Ovary (tissue), 9 donors: ENCODE data around the gene DGKI. TPM values are rescaled to one million over a fixed set of nuclear protein-coding genes. Genes with fewer than 3 reads are reported as not detected.

Experiments used
- DNase-seq, 5 donors: peaks; one replicate each; pipeline ENCODE4 v3.0.0-alpha.2; 2019 to 2020
- H3K27ac ChIP-seq, 2 donors: fragments of 200-600 bp; one replicate each; pipeline versions ENCODE4 v1.5.1 to v1.8.0; 2019 to 2022
- H3K27me3 ChIP-seq: fragments of 200-600 bp; one replicate; pipeline ENCODE4 v1.8.0; 2022
- H3K36me3 ChIP-seq: fragments of 200-600 bp; sonication (generic); one replicate; pipeline ENCODE4 v1.5.1; 2019
- H3K4me1 ChIP-seq: one replicate; pipeline ENCODE4 v1.8.1; 2013; ENCODE audit warnings: mild to moderate bottlenecking, moderate library complexity; ENCODE audit not compliant: insufficient read depth
- H3K4me3 ChIP-seq: fragments of 200-600 bp; sonication (generic); one replicate; pipeline ENCODE4 v1.5.1; 2017
- H3K9me3 ChIP-seq, 2 donors: fragments of 200-600 bp in 1 of 2; sonication (generic) in 1 of 2; one replicate each; pipeline versions ENCODE4 v1.5.1 to v1.8.1; 2013 to 2019; ENCODE audit warnings: mild to moderate bottlenecking in 1 of 2, moderate library complexity in 1 of 2
- EP300 ChIP-seq: sonication (generic); formaldehyde crosslinking; IDR thresholded peaks from one replicate; pipeline ENCODE4 v1.6.1; 2017; ENCODE audit warnings: antibody characterized with exemption
- POLR2A ChIP-seq: fragments of 450-650 bp; IDR thresholded peaks from one replicate; pipeline ENCODE4 v1.6.1; 2017; ENCODE audit warnings: antibody characterized with exemption, mild to moderate bottlenecking, moderate library complexity
- WGBS, 3 donors: extraction: QIAGEN DNeasy Blood & Tissue Kit in 1 of 3; methylation state at CpG; one replicate each; pipeline versions ENCODE4 v1.1.5 to v1.1.7; 2013 to 2017; 5-methylcytosine and 5-hydroxymethylcytosine counted together
- intact Hi-C, 4 donors: fragments of 100-400 bp; cut with DNase I; formaldehyde crosslinking; loops; one replicate each; pipeline versions ENCODE4 v1.11.0 to v1.15.1; 2022 to 2023
- polyA plus RNA-seq, 2 donors: library from polyadenylated mRNA; stranded (reverse); fragments of 200-250 nt in 1 of 2; fragments of 350-450 nt in 1 of 2; fragmentation: Illumina TruSeq in 1 of 2; extraction: RNeasy Lipid Tissue Mini Kit (QIAGEN cat#74804) in 1 of 2; gene quantifications; one replicate each; pipeline ENCODE4 v1.2.3, GENCODE V29; 2013 to 2014
- total RNA-seq, 7 donors: library from RNA; depleted of rRNA in 2 of 7; stranded (reverse); fragments of >200 nt in 2 of 7; fragmentation: NEBNext Ultra II Directional in 3 of 7; extraction: Animal tissue kit (Norgen Biotek cat#: 25700) in 3 of 7; gene quantifications; one replicate each; pipeline versions ENCODE4 v1.1.0 to v1.2.4, GENCODE V29; 2016 to 2023
- TF ChIP-seq, protein P1 (sequence below), 3 donors: fragments of 450-650 bp in 2 of 3; fragments of 200-600 bp in 1 of 3; IDR thresholded peaks; one replicate each; pipeline versions ENCODE4 v1.5.1 to v1.8.0; 2016 to 2022; ENCODE audit warnings: antibody characterized with exemption in 3 of 3, mild to moderate bottlenecking in 1 of 3
- donor health status: DM: no; HTN: no; CAD: no; lungs with moderate emphysema.
- donor health status: DM: no; HTN: no; CAD: no.
- donor health status: Bipolar disorder and iron deficiency.
- donor health status: DM: yes; HTN: yes; CAD: no.
- donor health status: DM: no; HTN: no; CAD: no.
- donor health status: DM: yes; HTN: yes; CAD: no.

Gene DGKI
- total and polyA plus RNA-seq, 9 donors, result 0.10 to 1.3 (median 0.29) TPM

DNA sequence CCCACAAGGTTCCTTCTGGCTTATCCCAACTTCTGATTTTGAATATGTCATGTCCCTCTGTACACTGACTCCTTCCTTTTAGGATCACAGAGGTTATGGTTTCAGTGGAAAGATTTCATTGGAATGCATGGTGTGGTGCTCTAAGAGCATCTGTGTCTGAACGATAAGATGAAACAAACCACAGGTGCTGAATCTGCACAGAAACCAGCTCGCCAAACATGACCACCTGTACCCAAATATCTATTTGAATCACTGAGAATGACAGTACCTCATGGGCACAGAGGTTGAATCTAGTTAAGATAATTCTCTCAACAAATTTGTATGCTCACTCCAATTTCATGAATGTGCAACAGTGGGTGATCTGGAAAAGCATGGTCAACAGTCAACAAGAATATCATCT is 105.3 kb downstream of the DGKI start:
- no peak overlapping the region for H3K27ac ChIP-seq
- no peak overlapping the region for H3K4me3 ChIP-seq
- no peaks in the 10 kb centered on the region for H3K36me3 ChIP-seq
- H3K27me3 ChIP-seq, result no peaks in the 10 kb centered on the region
- DNase-seq, result no peak
- intact Hi-C loops, result no loop called here
- 82 to 91% (median 88%) methylated on average over 2 of the region's 2 CpGs for WGBS, 3 donors
- TF ChIP-seq EP300 (no peak), POLR2A (no peak)
- TF ChIP-seq, protein P1, sequence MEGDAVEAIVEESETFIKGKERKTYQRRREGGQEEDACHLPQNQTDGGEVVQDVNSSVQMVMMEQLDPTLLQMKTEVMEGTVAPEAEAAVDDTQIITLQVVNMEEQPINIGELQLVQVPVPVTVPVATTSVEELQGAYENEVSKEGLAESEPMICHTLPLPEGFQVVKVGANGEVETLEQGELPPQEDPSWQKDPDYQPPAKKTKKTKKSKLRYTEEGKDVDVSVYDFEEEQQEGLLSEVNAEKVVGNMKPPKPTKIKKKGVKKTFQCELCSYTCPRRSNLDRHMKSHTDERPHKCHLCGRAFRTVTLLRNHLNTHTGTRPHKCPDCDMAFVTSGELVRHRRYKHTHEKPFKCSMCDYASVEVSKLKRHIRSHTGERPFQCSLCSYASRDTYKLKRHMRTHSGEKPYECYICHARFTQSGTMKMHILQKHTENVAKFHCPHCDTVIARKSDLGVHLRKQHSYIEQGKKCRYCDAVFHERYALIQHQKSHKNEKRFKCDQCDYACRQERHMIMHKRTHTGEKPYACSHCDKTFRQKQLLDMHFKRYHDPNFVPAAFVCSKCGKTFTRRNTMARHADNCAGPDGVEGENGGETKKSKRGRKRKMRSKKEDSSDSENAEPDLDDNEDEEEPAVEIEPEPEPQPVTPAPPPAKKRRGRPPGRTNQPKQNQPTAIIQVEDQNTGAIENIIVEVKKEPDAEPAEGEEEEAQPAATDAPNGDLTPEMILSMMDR (IDR thresholded peaks at IDR 0.05), result no peak
- H3K9me3 ChIP-seq, result no peaks in the 10 kb centered on the region
- no peaks in the 10 kb centered on the region for H3K4me1 ChIP-seq

DNA sequence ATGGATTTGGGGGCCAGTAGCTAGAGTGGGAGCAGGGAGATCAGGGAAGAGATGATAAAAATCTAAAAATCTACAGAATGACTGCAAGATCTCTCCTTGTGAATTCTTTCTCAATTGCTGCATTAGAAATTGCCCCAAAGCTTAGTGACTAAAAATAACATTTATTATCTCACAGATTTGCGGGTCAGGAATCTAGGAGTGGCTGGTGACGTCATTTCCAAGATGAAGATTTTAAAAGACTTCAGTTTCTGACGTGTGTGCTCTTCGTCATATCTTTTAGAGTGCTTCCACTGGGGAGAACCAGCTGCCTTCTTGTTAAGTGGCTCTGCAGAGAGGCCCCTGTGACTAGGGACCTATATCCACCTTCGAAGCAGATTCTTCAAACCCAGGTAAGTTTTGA is 112.6 kb downstream of the DGKI start:
- intact Hi-C loops, result no loop called here
- H3K4me1 ChIP-seq, result no peaks in the 10 kb centered on the region
- no peak for DNase-seq
- no peaks in the 10 kb centered on the region for H3K36me3 ChIP-seq
- 69 to 82% (median 79%) methylated on average over 5 of the region's 5 CpGs for WGBS, 3 donors
- H3K4me3 ChIP-seq, result no peak overlapping the region
- no peak overlapping the region for H3K27ac ChIP-seq
- H3K27me3 ChIP-seq, result no peaks in the 10 kb centered on the region
- H3K9me3 ChIP-seq, result no peaks in the 10 kb centered on the region
- no peak for TF ChIP-seq EP300
- TF ChIP-seq POLR2A, result no peak
- TF ChIP-seq, protein P1 (IDR thresholded peaks at IDR 0.05), result no peak

DNA sequence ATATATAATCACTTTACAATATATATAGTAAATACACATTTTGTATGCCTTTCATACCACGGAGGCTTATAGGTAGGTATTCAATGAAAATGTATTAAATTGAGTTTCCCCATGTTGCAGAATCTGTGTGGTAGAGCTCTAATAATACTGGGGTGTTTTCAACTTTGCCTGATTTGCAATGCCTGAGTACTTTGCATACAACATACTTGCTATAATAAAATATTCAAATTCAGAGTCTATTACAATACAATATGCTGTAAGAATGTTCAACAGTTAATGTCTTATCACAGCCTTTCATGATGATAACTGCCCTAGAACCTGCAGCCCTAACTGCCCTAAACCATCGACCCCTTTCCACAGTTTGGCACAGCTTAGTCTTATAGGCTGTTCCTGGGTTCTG is 114.6 kb downstream of the DGKI start:
- no peak overlapping the region for H3K27ac ChIP-seq
- no peaks in the 10 kb centered on the region for H3K4me1 ChIP-seq
- 78 to 81% (median 79%) methylated on average over 2 of the region's 2 CpGs for WGBS, 3 donors
- no peaks in the 10 kb centered on the region for H3K36me3 ChIP-seq
- no peak overlapping the region for H3K4me3 ChIP-seq
- no peak for DNase-seq
- no peaks in the 10 kb centered on the region for H3K9me3 ChIP-seq
- intact Hi-C loops, result no loop called here
- TF ChIP-seq, protein P1 (IDR thresholded peaks at IDR 0.05), result no peak
- TF ChIP-seq POLR2A, result no peak
- TF ChIP-seq EP300, result no peak
- H3K27me3 ChIP-seq, result no peaks in the 10 kb centered on the region

DNA sequence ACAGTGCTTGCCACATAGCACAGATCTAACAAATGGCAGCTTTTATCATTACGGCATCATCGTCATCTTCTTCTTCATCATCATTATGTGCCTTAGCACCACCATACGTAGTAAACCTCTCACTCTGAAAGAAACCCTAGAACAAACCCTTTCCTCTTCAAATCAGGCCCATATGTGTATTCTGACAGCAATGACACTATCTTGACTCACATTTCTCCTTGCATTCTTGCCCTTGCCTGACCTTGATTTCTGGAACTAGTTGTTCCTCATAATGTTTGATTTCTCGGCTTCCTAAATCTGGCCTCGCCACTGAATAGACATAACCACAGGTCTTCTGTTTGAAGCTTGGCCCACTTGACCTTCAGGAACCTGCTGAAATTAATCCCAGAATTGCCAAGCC is 115.3 kb downstream of the DGKI start:
- no peak for TF ChIP-seq EP300
- no peak for TF ChIP-seq POLR2A
- TF ChIP-seq, protein P1 (IDR thresholded peaks at IDR 0.05), result no peak
- H3K4me1 ChIP-seq, result no peaks in the 10 kb centered on the region
- 70 to 89% (median 88%) methylated on average over 5 of the region's 5 CpGs for WGBS, 3 donors
- no peaks in the 10 kb centered on the region for H3K9me3 ChIP-seq
- H3K27ac ChIP-seq, result no peak overlapping the region
- H3K4me3 ChIP-seq, result no peak overlapping the region
- DNase-seq, result no peak
- no peaks in the 10 kb centered on the region for H3K27me3 ChIP-seq
- no peaks in the 10 kb centered on the region for H3K36me3 ChIP-seq
- intact Hi-C loops, result no loop called here

DNA sequence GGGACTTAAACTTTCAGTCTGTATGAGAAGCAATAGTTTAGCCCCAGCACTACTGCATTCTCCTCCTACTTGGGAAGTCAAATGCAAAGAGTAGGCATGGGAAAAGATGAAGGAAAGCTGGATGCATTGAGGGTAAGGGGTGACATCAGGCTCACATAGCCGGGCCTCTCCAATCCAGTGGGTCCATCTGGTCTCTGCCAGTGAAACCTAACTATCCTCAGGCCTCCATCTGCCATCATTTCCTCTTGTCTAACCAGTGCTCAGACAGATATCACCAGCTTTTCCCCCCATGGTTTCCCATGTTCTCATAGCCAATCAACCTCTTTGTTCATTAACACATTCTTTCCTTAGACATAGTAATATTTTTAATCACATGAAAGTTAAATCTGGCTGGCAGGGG is 118.3 kb downstream of the DGKI start:
- Histone ChIP-seq H3K4me1 (no peaks in the 10 kb centered on the region), H3K27me3 (no peaks in the 10 kb centered on the region), H3K4me3 (no peak overlapping the region), H3K27ac (no peak overlapping the region), H3K9me3 (no peaks in the 10 kb centered on the region), H3K36me3 (no peaks in the 10 kb centered on the region)
- DNase-seq, result no peak
- intact Hi-C loops, result no loop called here
- WGBS, 3 donors, result 88 to 98% (median 91%) methylated on average over 1 of the region's 1 CpG
- TF ChIP-seq, protein P1 (IDR thresholded peaks at IDR 0.05), result no peak
- no peak for TF ChIP-seq POLR2A
- no peak for TF ChIP-seq EP300
